KMS-11 (cell line): ENCODE measurements around the gene HIBADH.

ENCODE experiments used
- H2AFZ ChIP-seq: fragments of 200-600 bp; sonication (generic); 2 replicates; pipeline ENCODE4 v1.6.1; 2016; ENCODE audit warnings: antibody characterized with exemption, mixed run types, low read depth
- H3K27ac ChIP-seq: fragments of 200-600 bp; sonication (generic); 2 replicates; pipeline ENCODE4 v1.6.1; 2016; ENCODE audit warnings: mild to moderate bottlenecking, mixed run types
- H3K27me3 ChIP-seq: fragments of 200-600 bp; sonication (generic); 2 replicates; pipeline ENCODE4 v1.6.1; 2017; ENCODE audit warnings: mild to moderate bottlenecking, low read depth, mixed run types, moderate library complexity; ENCODE audit not compliant: insufficient read depth
- H3K36me3 ChIP-seq: fragments of 200-600 bp; sonication (generic); 2 replicates; pipeline ENCODE4 v1.6.1; 2017; ENCODE audit warnings: mild to moderate bottlenecking, mixed run types; ENCODE audit not compliant: insufficient read depth
- H3K4me1 ChIP-seq: fragments of 200-600 bp; sonication (generic); 2 replicates; pipeline ENCODE4 v1.6.1; 2016; ENCODE audit warnings: mild to moderate bottlenecking, low read depth, mixed run types; ENCODE audit not compliant: poor library complexity, severe bottlenecking
- H3K4me2 ChIP-seq: fragments of 200-600 bp; sonication (generic); 2 replicates; pipeline ENCODE4 v1.7.0; 2016; ENCODE audit warnings: mild to moderate bottlenecking, mixed run types
- H3K4me3 ChIP-seq: fragments of 200-600 bp; sonication (generic); IDR thresholded peaks from 2 replicates; pipeline ENCODE4 v1.6.1; 2017; ENCODE audit warnings: low read depth, low read length, mixed read lengths; ENCODE audit not compliant: insufficient read depth
- H3K79me2 ChIP-seq: fragments of 200-600 bp; sonication (generic); 2 replicates; pipeline ENCODE4 v1.6.1; 2016; ENCODE audit warnings: low read depth, mixed run types; ENCODE audit not compliant: insufficient read depth
- H3K9ac ChIP-seq: fragments of 200-600 bp; sonication (generic); 2 replicates; pipeline ENCODE4 v1.6.1; 2016; ENCODE audit warnings: mild to moderate bottlenecking, mixed run types
- H4K20me1 ChIP-seq: fragments of 200-600 bp; sonication (generic); 2 replicates; pipeline ENCODE4 v1.6.1; 2016; ENCODE audit warnings: mild to moderate bottlenecking, mixed run types; ENCODE audit not compliant: insufficient read depth
- TF ChIP-seq, protein P1 (sequence below): fragments of 200-600 bp; sonication (generic); conservative IDR thresholded peaks from 2 replicates; pipeline ENCODE4 v1.6.1; 2017; ENCODE audit warnings: low read depth, mild to moderate bottlenecking, antibody characterized with exemption, low read length, moderate library complexity, mixed read lengths

Gene HIBADH

DNA sequence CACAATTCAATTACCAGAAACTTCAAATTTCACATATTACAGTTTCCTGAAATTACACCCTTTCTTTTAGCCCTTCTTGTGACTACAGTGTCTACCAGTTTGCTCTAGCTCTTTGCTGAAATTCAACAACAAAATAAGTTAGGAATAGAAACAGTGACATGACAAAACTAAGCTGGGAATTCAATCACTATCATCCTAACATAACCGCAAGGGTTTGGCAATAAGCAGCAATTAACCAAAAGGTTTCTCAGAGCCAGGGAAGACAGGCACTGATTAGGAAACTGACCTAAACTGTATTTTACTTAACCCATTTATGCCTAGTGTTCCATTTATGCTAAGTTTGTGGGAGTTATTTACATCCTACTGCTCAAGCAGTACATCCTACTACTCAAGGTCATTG, 31.3 kb downstream of the HIBADH start:
- Histone ChIP-seq H4K20me1 (no peaks in the 10 kb centered on the region), H3K27ac (no peak overlapping the region), H3K36me3 (no peaks in the 10 kb centered on the region), H3K4me2 (no peak overlapping the region), H3K9ac (no peak overlapping the region), H3K4me1 (no peaks in the 10 kb centered on the region), H3K27me3 (no peaks in the 10 kb centered on the region), H3K4me3 (no peak overlapping the region), H3K79me2 (no peaks in the 10 kb centered on the region), H2AFZ (no peak overlapping the region)
- TF ChIP-seq, protein P1, sequence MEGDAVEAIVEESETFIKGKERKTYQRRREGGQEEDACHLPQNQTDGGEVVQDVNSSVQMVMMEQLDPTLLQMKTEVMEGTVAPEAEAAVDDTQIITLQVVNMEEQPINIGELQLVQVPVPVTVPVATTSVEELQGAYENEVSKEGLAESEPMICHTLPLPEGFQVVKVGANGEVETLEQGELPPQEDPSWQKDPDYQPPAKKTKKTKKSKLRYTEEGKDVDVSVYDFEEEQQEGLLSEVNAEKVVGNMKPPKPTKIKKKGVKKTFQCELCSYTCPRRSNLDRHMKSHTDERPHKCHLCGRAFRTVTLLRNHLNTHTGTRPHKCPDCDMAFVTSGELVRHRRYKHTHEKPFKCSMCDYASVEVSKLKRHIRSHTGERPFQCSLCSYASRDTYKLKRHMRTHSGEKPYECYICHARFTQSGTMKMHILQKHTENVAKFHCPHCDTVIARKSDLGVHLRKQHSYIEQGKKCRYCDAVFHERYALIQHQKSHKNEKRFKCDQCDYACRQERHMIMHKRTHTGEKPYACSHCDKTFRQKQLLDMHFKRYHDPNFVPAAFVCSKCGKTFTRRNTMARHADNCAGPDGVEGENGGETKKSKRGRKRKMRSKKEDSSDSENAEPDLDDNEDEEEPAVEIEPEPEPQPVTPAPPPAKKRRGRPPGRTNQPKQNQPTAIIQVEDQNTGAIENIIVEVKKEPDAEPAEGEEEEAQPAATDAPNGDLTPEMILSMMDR = no peak

DNA sequence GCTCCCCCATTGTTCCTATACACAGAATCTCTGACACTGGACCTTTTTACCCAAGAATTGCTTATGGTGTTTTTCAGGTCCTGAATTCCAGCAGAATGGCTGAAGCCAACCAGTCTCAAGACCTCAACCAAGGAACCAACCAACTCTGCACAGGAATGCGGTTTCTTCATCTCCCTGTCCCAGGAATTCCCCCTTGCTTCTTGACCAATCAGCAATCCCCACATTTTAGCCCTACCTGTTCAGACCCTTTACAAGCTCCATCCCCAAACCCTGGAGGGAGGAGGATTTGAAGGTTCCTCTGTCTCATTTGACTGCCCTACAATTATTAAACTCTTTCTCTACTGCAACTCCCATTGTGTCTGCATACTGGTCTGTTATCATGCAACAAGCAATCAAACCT, 35.5 kb downstream of the HIBADH start:
- Histone ChIP-seq H3K27ac (no peak overlapping the region), H4K20me1 (no peaks in the 10 kb centered on the region), H3K9ac (no peak overlapping the region), H2AFZ (no peak overlapping the region), H3K4me2 (no peak overlapping the region), H3K79me2 (no peaks in the 10 kb centered on the region), H3K27me3 (no peaks in the 10 kb centered on the region), H3K36me3 (no peaks in the 10 kb centered on the region), H3K4me3 (no peak overlapping the region), H3K4me1 (no peaks in the 10 kb centered on the region)
- TF ChIP-seq, protein P1 = no peak

DNA sequence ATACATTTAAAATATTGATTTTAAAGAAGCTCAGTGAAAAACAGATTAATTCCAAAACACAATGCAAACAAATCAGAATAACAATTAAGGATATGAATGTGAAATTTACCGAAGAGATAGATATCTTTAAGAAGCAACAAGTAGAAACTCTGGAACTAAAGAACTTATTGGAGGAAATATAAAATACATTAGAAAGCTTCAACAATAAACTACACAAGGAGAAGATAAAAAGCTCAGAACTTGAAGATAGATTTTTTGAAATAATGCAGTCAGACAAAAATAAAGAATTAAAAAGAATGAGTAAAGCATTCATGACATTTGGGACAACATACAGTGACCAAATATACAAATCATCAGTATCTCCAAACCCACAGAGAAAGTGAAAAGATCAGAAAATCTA, 43.2 kb downstream of the HIBADH start:
- Histone ChIP-seq H3K9ac (no peak overlapping the region), H3K4me1 (no peaks in the 10 kb centered on the region), H3K4me2 (no peak overlapping the region), H3K4me3 (no peak overlapping the region), H3K36me3 (no peaks in the 10 kb centered on the region), H3K79me2 (no peaks in the 10 kb centered on the region), H3K27me3 (no peaks in the 10 kb centered on the region), H2AFZ (no peak overlapping the region), H4K20me1 (no peaks in the 10 kb centered on the region), H3K27ac (no peak overlapping the region)
- TF ChIP-seq, protein P1 = no peak

DNA sequence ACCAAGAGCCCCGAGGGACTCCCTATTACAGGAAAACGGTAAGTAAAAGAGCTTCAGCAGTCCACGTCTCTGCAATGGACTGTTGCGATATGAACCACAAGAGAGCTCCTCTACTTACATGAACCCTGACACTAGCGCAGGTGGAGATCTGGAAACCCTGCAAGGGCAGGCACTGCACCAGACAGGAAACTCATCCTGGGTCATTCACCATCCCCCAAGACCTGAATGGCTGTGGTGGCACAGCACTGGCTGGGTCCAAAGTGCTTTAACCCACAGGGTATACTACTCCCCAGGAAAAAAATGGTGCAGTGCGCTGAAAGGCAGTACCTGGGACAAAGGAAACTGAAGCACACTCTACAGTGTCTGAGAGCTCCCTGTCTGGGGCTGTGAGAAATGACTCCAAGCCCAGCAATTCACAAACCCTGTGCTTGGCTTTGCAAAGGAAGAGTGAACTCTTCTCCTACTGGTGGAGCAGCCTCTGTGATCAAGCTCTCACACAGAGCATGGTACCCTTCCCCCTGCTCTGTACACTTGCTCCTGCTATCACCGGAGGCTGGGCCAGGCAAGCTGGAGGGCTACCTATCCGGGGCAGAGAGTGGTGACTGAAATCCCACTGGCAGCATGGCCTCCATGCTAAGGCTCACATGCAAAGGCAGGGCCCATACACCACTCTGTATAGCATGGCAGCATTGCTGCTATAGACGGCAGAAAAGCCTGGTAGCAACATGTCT, 44.9 kb downstream of the HIBADH start:
- Histone ChIP-seq H3K27me3 (no peaks in the 10 kb centered on the region), H3K4me3 (no peak overlapping the region), H3K4me2 (no peak overlapping the region), H3K9ac (no peak overlapping the region), H4K20me1 (no peaks in the 10 kb centered on the region), H3K27ac (no peak overlapping the region), H2AFZ (no peak overlapping the region), H3K79me2 (no peaks in the 10 kb centered on the region), H3K4me1 (no peaks in the 10 kb centered on the region), H3K36me3 (no peaks in the 10 kb centered on the region)
- TF ChIP-seq, protein P1 = no peak
